AG08395 (cell line): Measurements from ENCODE around the gene LRRFIP1.
"Not testable (repeated sequence)": the region's sequence is repeated elsewhere in the genome, so short reads cannot be mapped to it uniquely, and the experiment has no call there.

Experiments used
- DNase-seq: peaks from one replicate; pipeline ENCODE4 v3.0.0; 2012; ENCODE audit warnings: mixed read lengths, low spot score

Gene LRRFIP1

DNA sequence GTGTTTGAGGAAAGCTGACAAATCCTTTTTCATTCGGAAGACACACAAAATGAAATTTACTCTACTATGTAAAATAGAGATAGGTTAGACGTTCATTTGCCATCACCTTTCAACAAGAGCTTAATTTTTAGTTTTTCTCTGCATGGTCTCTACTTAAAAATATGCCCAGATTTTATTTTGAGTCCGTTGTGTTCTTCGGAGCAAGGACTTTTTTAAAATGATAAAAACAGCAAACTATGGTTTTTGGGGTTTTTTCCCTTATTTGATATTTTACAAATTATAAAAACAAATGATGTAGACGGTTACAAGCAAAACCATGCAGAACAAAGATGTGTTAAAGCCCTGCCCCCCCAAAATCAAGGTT, 117.8 kb downstream of the LRRFIP1 start:
- DNase-seq: no peak

DNA sequence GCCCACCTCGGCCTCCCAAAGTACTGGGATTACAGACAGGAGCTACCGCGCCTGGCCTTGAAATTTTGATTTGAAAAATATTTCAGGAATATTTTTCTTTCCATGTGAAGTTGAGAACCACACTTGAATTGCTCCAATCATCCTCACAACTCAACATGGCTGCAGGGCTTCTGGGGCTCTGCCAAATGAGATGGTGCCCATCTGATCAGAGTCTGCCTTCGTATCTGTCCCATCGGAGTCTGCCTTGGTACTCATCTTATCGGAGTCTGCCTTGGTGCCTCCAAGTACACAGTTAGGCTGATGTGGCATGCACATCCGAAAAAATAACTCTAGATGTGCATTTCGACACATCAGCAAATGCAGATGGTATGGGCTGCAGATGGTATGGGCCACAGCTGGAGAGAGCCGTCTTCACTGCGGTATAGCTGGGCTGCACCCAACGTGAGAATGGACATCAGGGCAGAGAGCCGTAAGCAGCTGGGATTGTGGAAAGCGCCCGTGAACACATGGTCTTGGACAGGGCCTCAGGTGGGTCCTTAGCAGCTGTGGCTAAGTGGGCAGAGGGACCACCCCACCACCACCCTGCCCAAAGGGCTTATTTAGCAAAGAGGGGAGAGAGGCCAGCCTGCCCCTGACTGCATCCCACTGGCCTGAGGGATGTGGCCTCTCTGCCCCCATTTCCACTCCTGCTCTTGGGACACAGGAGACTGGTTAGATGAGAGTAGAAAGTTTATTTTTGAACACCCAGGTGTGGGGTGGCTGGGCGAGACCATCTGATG, 119.1 kb downstream of the LRRFIP1 start:
- no peak for DNase-seq

- DNase-seq: no peak
These were observed 119.8 kb downstream of the LRRFIP1 start for GRCh38 chr2:237747189-237747588.

DNA sequence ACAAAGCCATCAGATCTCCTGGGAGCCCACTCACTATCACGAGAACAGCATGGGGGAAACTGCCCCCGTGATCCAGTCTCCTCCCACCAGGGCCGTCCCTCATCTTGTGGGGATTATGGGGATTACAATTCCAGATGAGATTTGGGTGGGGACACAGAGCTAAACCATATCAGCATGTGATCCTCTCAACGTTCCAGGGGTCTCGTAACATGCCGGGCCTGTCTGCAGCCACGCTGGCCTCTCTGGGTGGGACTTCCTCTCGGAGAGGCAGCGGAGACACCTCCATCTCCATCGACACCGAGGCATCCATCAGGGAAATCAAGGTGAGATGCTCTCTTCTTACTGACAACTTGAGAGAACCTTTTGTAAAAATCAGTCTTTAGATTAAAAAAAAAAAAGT, 121.6 kb downstream of the LRRFIP1 start:
- no peak for DNase-seq

- DNase-seq: no peak
These were observed 122.6 kb downstream of the LRRFIP1 start for GRCh38 chr2:237749961-237750360.

- DNase-seq: not testable (repeated sequence)
These were observed 123.1 kb downstream of the LRRFIP1 start for GRCh38 chr2:237750441-237750840.

- DNase-seq: no peak
These were observed 125.4 kb downstream of the LRRFIP1 start for GRCh38 chr2:237752761-237753165.

- no peak for DNase-seq
These were observed 126.8 kb downstream of the LRRFIP1 start for GRCh38 chr2:237754182-237754581.

DNA sequence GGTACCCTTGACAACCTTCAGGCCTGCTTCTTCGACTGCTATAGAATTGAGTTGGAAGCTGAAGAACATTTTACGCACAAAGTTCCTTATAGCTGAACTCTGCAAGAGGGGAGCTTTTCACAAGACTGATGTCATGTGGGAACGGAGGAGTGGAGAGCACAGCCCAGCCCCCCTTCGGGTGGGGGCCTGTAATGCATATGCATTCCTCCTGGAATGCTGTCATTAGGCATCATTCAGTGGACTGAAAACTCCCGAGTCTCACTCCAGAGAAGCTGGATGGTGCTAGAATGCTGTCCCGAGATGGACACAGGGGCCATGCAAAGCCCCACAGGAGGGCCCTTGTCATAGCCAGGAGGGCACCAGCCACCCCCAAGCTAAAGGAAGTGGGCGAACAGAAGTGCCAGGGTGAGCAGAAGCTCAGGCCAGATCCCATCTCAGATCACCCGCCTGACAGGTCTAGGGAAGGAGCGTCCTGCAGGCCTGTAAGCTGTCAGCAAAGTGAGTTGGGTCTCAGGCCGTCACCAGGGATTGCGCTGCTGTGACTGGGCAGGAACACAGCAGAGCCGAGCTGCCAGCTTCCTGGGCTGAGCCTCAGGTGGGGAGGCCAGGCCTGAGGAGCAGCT, 127.3 kb downstream of the LRRFIP1 start:
- no peak for DNase-seq

DNA sequence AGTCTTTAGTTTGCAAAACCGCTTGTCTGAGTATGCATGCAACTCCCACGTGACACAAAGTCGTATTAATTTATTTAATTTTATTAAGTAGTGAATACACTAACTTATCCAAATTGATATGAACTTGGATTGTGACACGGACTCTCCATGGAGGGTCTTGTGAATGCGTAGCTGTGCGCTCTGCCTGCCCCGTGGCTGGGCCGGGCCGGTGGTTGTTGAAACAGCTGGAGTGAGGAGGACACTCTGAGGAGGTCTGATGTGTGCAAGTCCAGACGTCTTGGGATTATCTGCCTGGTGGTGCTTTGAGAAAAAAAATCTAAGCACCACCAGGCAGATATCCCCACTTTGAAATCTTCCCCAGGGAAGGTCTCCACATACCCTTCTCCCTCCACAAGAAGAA, 130.2 kb downstream of the LRRFIP1 start:
- no peak for DNase-seq

GRCh38 chr2:237758185-237758584, 130.8 kb downstream of the LRRFIP1 start:
- DNase-seq: no peak

DNA sequence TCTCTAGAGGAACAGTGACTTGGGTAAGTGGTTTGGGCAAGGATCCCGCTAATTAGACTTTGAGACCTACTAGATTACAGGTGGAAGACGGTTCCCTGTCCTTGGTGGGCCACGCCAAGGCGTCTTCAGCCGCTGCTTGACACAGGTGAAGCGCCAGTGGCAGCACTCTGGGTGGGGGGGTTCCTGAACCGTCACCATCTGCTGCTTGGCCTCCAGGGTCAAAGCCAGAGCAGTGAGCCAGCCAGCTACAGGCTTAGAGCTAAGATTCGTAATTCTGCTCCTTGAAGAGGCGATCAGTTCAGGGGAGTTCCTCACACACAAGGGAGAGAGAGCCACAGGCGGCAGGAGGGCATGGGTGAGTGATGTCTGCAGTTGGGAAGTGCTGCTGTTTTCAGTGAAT, 131.8 kb downstream of the LRRFIP1 start:
- no peak for DNase-seq

- no peak for DNase-seq
These were observed 133.4 kb downstream of the LRRFIP1 start for GRCh38 chr2:237760506-237761502.

GRCh38 chr2:237762291-237763182, 135.2 kb downstream of the LRRFIP1 start:
- peak; percentile 7 for DNase-seq

DNA sequence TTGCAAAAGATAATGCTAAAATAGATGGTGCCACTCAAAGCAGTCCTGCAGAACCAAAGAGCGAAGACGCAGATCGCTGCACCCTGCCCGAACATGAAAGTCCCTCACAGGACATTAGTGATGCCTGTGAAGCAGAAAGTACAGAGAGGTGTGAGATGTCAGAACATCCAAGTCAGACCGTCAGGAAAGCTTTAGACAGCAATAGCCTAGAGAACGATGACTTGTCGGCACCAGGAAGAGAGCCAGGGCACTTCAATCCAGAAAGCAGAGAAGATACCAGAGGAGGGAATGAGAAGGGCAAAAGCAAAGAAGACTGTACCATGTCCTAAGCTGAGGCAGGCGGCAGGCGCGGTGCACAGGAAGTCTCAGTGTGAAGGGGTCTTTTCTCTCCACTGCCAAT, 136.4 kb downstream of the LRRFIP1 start:
- DNase-seq: no peak

DNA sequence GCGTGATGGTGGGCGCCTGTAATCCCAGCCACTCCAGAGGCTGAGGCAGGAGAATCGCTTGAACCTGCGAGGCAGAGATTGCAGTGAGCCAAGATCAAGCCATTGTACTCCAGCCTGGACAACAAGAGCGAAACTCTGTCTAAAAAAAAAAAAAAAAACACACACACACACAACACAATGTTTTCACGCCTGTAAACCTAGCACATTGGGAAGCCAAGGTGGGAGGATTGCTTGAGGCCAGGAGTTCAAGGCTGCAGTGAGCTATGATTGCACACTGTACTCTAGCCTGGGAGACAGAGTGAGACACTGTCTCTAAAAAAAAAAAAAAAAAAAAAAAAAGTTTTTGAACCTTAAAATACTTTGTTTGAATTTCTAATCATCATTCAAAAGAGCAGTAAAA, 137.7 kb downstream of the LRRFIP1 start:
- not testable (repeated sequence) for DNase-seq

DNA sequence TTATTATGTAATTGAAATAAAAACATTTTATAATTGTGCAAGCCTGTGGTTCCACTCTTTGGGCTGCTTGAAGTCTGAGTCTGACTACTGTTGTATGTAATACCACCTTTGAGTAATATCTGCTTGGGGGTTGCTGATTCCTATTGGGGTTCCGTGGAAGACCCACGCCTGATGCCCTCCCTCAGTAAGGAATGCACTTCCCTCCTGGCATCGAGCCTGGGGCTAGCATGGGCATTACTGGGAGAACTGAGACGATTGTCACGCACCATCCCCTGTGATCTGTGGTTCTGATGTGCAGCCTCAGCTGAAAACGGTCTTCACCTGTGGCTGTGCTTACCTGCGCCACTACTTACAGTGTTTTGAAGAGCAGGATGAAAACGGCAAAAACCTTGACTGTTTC, 138.5 kb downstream of the LRRFIP1 start:
- DNase-seq: no peak

GRCh38 chr2:237766340-237766739, 139.0 kb downstream of the LRRFIP1 start:
- peak; percentile 26 for DNase-seq

GRCh38 chr2:237772513-237772912, 145.1 kb downstream of the LRRFIP1 start:
- no peak for DNase-seq

- DNase-seq: no peak
These were observed 146.4 kb downstream of the LRRFIP1 start for GRCh38 chr2:237773826-237774225.

GRCh38 chr2:237774811-237775553, 147.6 kb downstream of the LRRFIP1 start:
- DNase-seq: peak; percentile 65
